Neuron (in vitro differentiated cells): Measurements from ENCODE around the gene MEI1.

Source experiments
- H2AFZ ChIP-seq: one replicate; pipeline ENCODE4 v1.6.1; 2013; ENCODE audit warnings: low read depth, mild to moderate bottlenecking, inconsistent platforms, low read length, moderate library complexity
- H3K27me3 ChIP-seq: one replicate; pipeline ENCODE4 v1.6.1; 2013; ENCODE audit warnings: low read length; ENCODE audit not compliant: insufficient read depth
- H3K36me3 ChIP-seq: one replicate; pipeline ENCODE4 v1.6.1; 2013; ENCODE audit warnings: low read length; ENCODE audit not compliant: insufficient read depth
- H3K4me1 ChIP-seq: one replicate; pipeline ENCODE4 v1.6.1; 2013; ENCODE audit warnings: low read length; ENCODE audit not compliant: insufficient read depth
- H3K4me3 ChIP-seq: 2 replicates; pipeline ENCODE4 v1.5.1; 2013; ENCODE audit warnings: mild to moderate bottlenecking, low read length, moderate library complexity
- H3K9me3 ChIP-seq: one replicate; pipeline ENCODE4 v1.6.1; 2013; ENCODE audit warnings: low read length

MEI1 gene

DNA sequence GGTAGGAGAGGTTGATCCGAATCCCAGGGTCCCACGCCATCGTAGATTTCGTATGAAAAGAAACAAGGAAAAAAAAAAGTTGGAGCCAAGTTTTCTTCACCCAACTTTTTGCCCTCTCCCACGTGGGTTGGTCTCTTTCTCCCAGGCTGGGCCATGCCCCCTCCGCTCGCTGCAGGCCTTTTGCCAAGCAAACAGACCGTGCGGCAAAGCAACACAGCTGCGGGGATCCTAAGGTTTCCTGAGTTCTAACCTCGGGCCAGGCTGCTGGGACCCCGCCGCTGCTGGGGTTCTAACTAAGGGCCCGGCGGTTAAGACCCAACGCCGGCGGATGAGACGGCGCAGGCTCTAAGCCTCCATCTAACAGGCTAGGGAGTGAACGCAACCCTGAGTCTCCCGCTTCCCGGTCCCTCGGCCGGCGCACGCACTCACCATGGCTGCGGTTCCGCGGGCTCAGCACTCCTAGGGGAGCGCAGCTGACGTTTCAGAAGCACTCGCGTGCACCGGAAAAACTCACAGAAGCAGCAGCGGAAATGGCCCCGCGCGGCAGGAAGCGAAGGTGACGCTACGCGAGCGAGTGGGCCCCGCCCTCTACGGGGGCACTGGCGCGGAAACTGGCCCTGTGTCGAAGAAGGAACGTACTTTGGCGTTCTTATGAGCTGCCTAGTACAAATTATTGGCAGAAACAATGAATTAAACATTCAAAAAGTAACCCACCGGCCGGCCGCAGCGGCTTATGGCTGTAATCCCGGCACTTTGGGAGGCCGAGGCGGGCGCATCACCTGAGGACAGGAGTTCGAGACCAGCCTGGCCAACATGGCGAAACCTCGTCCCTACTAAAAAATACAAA is 10.7 kb upstream of the MEI1 start, which contains the start of gene SNU13:
Gene SNU13 (minus strand): TSS at position 503 of the 847 bp plus-strand sequence. CDS start 71 bp downstream, at position 432.
- peaks cover 3% of the 10 kb centered on the region for H3K36me3 ChIP-seq
- H3K27me3 ChIP-seq: no peaks in the 10 kb centered on the region
- H3K9me3 ChIP-seq: no peaks in the 10 kb centered on the region
- peak within 1 kb of the TSS; percentile 90 for H2AFZ ChIP-seq
- peak within 1 kb of the TSS; percentile 92 for H3K4me3 ChIP-seq
- peaks cover 9% of the 10 kb centered on the region for H3K4me1 ChIP-seq

DNA sequence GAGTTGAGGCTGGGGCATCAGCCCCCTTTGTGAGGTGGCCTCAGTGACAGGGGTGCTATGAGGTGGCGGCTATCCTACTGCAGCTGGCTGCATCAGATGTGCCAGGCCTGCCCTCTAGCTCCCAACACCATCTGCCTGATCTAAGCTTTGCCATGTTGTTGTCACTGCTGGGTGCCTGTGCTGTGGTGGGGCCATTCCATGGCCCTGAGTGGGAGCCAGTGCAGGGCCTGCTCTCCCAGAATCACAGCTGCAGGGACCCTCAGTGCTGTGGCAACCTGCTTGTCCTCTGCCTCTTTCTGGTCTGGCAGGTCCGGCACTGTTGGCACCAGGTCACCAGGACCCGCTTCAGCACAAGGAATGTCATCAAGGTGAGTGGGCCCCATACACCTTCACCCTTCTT is 8.8 kb upstream of the MEI1 start:
- H3K36me3 ChIP-seq: peaks cover 3% of the 10 kb centered on the region
- no peaks in the 10 kb centered on the region for H3K9me3 ChIP-seq
- H2AFZ ChIP-seq: no peak overlapping the region
- H3K4me1 ChIP-seq: peaks cover 9% of the 10 kb centered on the region
- no peak overlapping the region for H3K4me3 ChIP-seq
- no peaks in the 10 kb centered on the region for H3K27me3 ChIP-seq

DNA sequence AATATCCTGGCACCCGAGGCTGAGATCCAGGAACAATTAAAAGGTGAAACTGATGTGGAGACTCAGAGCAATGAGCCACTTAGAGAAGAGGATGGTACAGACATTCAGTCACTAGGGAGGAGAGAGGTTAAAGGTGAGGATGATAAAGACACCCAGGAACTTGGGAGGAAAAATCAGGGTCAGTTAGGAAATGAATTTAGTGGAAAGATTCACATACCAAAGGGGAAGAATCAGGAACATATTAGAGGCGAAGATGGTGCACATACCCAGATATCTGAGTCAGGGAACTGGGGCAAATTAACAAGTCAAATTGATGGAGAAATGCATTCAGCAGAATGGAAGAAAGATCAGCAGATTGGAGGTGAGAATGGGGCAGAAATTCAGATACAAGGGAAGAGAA is 4.1 kb upstream of the MEI1 start:
- H3K4me3 ChIP-seq: no peak overlapping the region
- peaks cover 3% of the 10 kb centered on the region for H3K36me3 ChIP-seq
- no peaks in the 10 kb centered on the region for H3K27me3 ChIP-seq
- H2AFZ ChIP-seq: no peak overlapping the region
- H3K4me1 ChIP-seq: peaks cover 13% of the 10 kb centered on the region
- no peaks in the 10 kb centered on the region for H3K9me3 ChIP-seq

DNA sequence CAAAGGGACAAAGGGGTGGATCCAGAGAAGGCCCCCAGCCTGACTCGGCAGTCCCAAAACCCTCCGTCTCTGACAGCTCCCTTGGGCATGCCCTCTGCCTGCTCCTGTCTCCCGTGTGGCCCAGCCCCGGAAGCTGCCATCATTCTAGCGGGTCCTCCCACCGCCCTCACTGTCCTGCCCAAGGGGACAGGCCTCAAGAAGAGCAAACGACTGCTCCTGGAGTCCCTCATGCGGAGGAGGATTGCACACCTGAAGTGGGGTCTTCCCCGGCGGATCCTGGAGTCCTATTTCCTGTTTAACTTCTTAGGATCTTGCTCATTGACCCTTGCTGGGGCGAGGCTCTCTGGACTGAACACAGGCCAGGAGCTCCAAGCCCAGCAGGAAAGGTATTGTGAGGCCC is 2.6 kb upstream of the MEI1 start:
- Histone ChIP-seq H3K36me3 (peaks cover 3% of the 10 kb centered on the region), H3K9me3 (no peaks in the 10 kb centered on the region), H3K4me1 (peaks cover 13% of the 10 kb centered on the region), H2AFZ (no peak overlapping the region), H3K27me3 (no peaks in the 10 kb centered on the region), H3K4me3 (no peak overlapping the region)

DNA sequence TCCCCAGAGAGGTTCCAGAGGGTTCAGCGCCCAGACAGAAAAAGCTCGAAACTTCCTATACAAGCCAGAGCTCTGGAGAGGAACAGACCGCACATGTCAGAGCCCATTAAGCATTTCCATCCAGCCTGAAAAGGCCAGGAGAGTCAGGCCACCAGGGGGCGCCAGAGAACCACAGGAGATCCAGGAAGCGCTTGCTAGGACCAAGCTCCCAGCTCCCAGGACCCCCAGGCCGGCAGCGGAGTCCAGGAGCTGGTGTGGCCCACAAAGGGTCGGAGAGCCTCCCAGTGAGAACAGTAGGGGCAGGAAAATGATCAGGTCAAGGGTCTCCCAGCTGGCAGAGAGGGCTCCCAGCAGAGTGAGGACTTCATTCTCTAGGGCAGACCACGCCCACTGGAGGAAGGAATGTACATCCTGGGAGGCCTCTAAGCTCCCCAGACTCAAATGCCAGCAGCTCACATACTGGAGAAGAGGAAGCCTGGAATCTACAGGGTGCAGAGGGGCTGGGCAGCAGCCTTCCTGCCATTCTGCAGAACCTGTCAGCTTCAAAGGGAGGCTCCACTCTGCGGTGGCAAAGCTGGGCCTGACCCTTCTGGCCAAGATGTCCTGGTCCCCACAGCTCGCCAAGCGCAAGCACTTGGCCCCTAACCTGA is 2.1 kb upstream of the MEI1 start:
- H2AFZ ChIP-seq: no peak overlapping the region
- no peaks in the 10 kb centered on the region for H3K27me3 ChIP-seq
- no peak overlapping the region for H3K4me3 ChIP-seq
- H3K9me3 ChIP-seq: no peaks in the 10 kb centered on the region
- peaks cover 3% of the 10 kb centered on the region for H3K36me3 ChIP-seq
- peaks cover 13% of the 10 kb centered on the region for H3K4me1 ChIP-seq

DNA sequence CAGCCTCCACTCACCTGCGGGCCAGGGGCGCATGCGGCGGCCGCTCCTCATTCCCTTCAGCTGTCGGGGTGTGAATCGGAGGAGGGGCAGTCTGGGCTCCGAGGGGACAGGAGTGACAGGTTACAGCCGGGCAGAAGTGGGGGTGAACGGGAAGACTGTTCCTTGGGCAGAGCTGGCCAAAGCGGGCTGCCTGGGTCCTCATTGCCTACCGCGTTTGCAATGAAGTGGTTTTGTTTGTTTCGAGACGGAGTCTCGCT is 733 bp downstream of the MEI1 start:
- Histone ChIP-seq H3K27me3 (no peaks in the 10 kb centered on the region), H2AFZ (no peak overlapping the region), H3K4me3 (no peak overlapping the region), H3K4me1 (peaks cover 13% of the 10 kb centered on the region), H3K9me3 (no peaks in the 10 kb centered on the region), H3K36me3 (no peaks in the 10 kb centered on the region)

DNA sequence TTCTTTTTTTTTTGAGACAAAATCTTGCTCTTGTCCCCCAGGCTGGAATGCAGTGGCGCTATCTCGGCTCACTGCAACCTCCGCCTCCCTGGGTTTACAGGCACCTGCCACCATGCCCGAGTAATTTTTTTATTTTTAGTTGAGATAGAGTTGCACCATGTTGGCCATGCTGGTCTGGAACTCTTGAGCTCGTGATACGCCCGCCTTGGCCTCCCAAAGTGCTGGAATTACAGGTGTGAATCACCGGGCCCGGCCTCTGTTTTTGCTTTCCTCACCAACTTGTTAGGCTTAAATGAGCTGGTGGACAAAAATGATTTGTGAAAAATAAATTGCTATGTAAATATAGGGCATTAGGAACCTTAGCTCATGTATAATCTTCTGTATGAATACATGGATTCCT is 3.5 kb downstream of the MEI1 start:
- Histone ChIP-seq H3K4me3 (no peak overlapping the region), H2AFZ (no peak overlapping the region), H3K27me3 (no peaks in the 10 kb centered on the region), H3K36me3 (no peaks in the 10 kb centered on the region), H3K9me3 (no peaks in the 10 kb centered on the region), H3K4me1 (no peaks in the 10 kb centered on the region)

DNA sequence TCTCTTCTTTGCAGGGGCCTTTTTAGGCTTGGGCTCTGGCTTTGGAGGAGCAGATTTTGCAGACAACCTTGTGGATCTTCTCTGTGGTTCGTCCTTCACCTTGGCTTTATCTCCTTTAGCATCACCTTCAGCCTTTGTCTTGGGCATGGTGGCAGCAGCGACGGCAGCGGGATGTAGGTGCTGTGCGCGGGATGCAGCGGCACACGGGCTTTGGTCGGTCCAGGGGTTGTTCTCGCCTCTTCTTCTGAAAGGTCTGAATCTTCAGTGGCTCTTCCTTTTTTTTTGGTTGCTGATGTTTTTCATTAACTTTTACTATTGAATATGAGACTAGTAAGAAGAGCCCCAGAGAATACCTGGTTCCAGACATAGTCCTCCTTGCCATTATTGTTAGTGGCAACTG is 10.0 kb downstream of the MEI1 start:
- Histone ChIP-seq H3K4me1 (no peaks in the 10 kb centered on the region), H3K4me3 (no peak overlapping the region), H3K9me3 (no peaks in the 10 kb centered on the region), H2AFZ (no peak overlapping the region), H3K36me3 (no peaks in the 10 kb centered on the region), H3K27me3 (peaks cover 3% of the 10 kb centered on the region)

DNA sequence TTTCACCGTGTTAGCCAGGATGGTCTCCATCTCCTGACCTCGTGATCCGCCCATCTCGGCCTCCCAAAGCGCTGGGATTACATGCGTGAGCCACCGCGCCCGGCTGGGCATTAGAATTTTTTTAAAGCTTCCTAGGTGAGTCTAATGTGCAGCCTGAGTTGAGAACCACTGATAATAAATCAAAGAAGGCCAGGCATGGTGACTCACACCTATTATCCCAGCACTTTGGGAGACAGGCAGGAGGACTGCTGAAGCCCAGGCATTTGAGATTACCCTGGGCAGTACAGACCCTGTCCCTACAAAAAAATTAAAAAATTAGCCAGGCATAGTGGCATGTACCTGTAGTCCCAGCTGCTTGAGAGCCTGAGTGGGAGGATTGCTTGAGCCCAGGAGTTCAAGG is 13.7 kb downstream of the MEI1 start:
- Histone ChIP-seq H3K9me3 (no peaks in the 10 kb centered on the region), H2AFZ (no peak overlapping the region), H3K27me3 (peaks cover 3% of the 10 kb centered on the region), H3K4me1 (no peaks in the 10 kb centered on the region), H3K4me3 (no peak overlapping the region), H3K36me3 (no peaks in the 10 kb centered on the region)

DNA sequence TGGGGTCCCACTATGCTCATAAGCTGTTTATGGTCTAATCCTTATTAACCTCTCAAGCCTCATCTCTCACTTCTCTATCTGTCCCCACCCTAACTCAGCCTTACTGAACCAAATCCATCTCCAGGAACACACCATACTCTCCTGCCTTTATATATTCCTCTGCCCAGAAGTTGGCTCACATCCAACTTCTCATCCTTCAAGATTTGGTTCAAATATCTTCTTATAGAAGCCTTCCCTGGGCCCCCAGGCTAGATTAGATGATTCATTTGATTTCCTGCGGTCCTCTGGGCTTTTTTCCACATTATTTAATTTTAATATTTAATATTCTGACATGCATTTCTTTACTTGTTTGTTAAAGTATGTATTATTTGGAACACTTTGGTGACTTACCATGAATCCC is 23.2 kb downstream of the MEI1 start:
- Histone ChIP-seq H2AFZ (no peak overlapping the region), H3K4me1 (no peaks in the 10 kb centered on the region), H3K27me3 (no peaks in the 10 kb centered on the region), H3K9me3 (no peaks in the 10 kb centered on the region), H3K36me3 (no peaks in the 10 kb centered on the region), H3K4me3 (no peak overlapping the region)

DNA sequence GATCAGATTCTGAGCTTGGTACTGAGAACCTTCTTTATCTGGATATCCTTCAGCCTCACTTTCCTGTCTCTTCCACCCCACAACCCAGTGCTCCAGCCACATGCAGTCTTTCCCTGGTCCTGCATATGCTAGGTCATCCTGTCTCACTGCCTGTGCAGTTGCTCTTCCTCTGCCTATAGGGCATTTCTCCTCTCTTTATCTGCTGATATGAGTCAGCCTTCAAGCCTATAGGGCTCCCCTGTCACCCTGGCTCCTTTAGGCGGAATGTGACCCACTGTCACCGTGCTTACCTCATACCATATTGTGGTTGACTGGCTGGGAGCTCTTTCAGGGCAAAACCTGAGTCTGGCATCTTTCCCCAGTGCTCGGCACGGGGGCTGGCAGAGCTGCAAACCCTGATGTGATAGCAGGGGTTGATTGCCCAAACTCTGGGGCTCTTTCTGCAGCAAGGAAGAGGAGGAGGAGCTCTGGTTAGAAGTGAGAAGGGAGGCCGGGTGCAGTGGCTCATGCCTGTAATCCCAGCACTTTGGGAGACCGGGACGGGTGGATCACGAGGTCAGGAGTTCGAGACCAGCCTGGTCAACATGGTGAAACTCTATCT is 26.3 kb downstream of the MEI1 start:
- Histone ChIP-seq H3K9me3 (no peaks in the 10 kb centered on the region), H3K27me3 (no peaks in the 10 kb centered on the region)

DNA sequence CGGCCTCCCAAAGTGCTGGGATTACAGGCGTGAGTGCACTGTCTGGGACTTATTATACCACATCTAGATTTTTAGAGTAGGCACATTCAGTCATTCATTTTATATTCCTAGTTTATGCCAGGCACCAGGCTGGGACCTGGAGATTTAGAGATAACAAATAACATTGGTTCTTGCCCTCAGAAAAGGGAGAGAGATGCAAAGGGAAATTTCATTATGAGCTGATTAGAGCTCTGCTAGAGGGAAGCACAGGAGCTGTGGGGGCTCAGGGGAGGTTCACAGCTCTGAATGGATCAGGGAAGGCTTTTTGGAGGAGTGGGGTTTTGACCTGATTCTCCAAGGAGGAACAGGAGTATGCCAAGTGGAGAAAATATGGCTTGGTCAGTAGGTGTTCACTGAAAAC is 32.3 kb downstream of the MEI1 start:
- Histone ChIP-seq H3K27me3 (no peaks in the 10 kb centered on the region), H3K4me1 (no peaks in the 10 kb centered on the region), H3K9me3 (no peaks in the 10 kb centered on the region)

More for the DNA sequence above, 26.3 kb downstream of the MEI1 start:
- Histone ChIP-seq H2AFZ (no peak overlapping the region), H3K4me1 (no peaks in the 10 kb centered on the region), H3K4me3 (no peak overlapping the region), H3K36me3 (no peaks in the 10 kb centered on the region)

DNA sequence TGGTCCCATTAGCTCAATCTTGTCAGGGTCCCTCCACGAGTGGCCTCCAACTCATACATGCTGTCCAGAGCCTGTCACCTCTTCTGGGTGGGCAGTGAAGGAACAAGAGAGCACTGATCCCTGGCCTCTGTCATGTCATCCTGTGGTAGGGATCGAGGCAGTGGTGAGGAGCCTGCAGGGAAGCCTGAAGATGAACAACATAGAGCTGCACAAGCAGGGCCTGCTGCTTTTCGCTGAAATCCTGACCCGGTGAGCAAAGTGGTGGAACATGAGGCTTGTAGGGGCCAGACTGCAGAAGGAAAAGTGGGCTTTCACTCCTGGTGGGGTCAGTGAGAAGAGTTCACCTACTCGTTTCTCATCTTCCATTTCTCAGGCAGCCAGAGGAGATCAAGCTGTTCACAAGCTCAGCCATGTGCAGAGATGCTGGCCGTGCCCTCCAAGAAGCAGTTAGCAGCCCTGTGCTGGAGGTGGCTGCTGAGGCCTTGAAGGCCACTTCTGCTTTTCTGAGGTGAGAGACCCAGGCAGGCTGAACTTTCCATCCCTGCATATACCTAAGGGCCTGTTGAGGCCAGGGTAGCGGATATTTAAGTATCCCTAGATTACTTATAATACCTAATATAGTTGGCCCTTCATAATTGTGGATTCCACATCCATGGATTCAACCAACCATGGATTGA is 32.9 kb downstream of the MEI1 start:
- no peaks in the 10 kb centered on the region for H3K36me3 ChIP-seq
- H3K4me1 ChIP-seq: no peaks in the 10 kb centered on the region
- no peaks in the 10 kb centered on the region for H3K27me3 ChIP-seq
- H3K4me3 ChIP-seq: no peak overlapping the region
- H2AFZ ChIP-seq: no peak overlapping the region
- H3K9me3 ChIP-seq: no peaks in the 10 kb centered on the region

More for the DNA sequence above, 32.3 kb downstream of the MEI1 start:
- Histone ChIP-seq H2AFZ (no peak overlapping the region), H3K36me3 (no peaks in the 10 kb centered on the region), H3K4me3 (no peak overlapping the region)
